Endometrium (tissue), 2 donors: ENCODE measurements around the gene ELF3.
"Not testable (repeated sequence)": the region's sequence is repeated elsewhere in the genome, so short reads cannot be mapped to it uniquely, and the experiment has no call there.

Experiments used
- FAIRE-seq: peaks from 2 replicates; lab custom pipeline; 2012; peaks lifted over from hg19 to GRCh38; lab: Jason Lieb, UNC
- donor health status: control.
- donor health status: control.

Gene ELF3

GRCh38 chr1:202034683-202035462 lies 24.5 kb downstream of the ELF3 start:
- no peak for FAIRE-seq

- FAIRE-seq, result no peak
Measured at GRCh38 chr1:202036595-202037387, 26.4 kb downstream of the ELF3 start.

GRCh38 chr1:202037706-202038296 lies 27.4 kb downstream of the ELF3 start:
- no peak for FAIRE-seq

- FAIRE-seq, result no peak
Measured at GRCh38 chr1:202038688-202039346, 28.4 kb downstream of the ELF3 start.

- FAIRE-seq, result no peak
Measured at GRCh38 chr1:202045705-202046104, 35.3 kb downstream of the ELF3 start.

- FAIRE-seq, result no peak
Measured at GRCh38 chr1:202046227-202046626, 35.8 kb downstream of the ELF3 start.

GRCh38 chr1:202046748-202047708 lies 36.6 kb downstream of the ELF3 start:
- FAIRE-seq, result no peak

GRCh38 chr1:202047977-202048376 lies 37.6 kb downstream of the ELF3 start:
- FAIRE-seq, result no peak

GRCh38 chr1:202049129-202049528 lies 38.7 kb downstream of the ELF3 start:
- no peak for FAIRE-seq

- no peak for FAIRE-seq
Measured at GRCh38 chr1:202054094-202054493, 43.7 kb downstream of the ELF3 start.

GRCh38 chr1:202054673-202055072 lies 44.3 kb downstream of the ELF3 start:
- FAIRE-seq, result not testable (repeated sequence)

GRCh38 chr1:202056644-202057334 lies 46.4 kb downstream of the ELF3 start:
- FAIRE-seq, result no peak

- FAIRE-seq, result not testable (repeated sequence)
Measured at GRCh38 chr1:202057335-202057704, 46.9 kb downstream of the ELF3 start.

- no peak for FAIRE-seq
Measured at GRCh38 chr1:202058001-202058908, 47.9 kb downstream of the ELF3 start.

- no peak for FAIRE-seq
Measured at GRCh38 chr1:202061055-202061454, 50.7 kb downstream of the ELF3 start.

- not testable (repeated sequence) for FAIRE-seq
Measured at GRCh38 chr1:202061787-202062186, 51.4 kb downstream of the ELF3 start.

GRCh38 chr1:202062636-202063035 lies 52.2 kb downstream of the ELF3 start:
- not testable (repeated sequence) for FAIRE-seq

GRCh38 chr1:202063093-202063492 lies 52.7 kb downstream of the ELF3 start:
- FAIRE-seq, result no peak

- FAIRE-seq, result not testable (repeated sequence)
Measured at GRCh38 chr1:202064889-202065312, 54.5 kb downstream of the ELF3 start.
